Hematopoietic multipotent progenitor cell treated with erythropoietin and hydrocortisone succinate and interleukin-3 and kit ligand, for 17 days (in vitro differentiated cells): ENCODE results near the gene SH3BP4.

ENCODE experiments used
- DNase-seq: peaks from one replicate; pipeline ENCODE4 v3.0.0-alpha.2; 2015; ENCODE audit warnings: low spot score

The SH3BP4 gene

DNA sequence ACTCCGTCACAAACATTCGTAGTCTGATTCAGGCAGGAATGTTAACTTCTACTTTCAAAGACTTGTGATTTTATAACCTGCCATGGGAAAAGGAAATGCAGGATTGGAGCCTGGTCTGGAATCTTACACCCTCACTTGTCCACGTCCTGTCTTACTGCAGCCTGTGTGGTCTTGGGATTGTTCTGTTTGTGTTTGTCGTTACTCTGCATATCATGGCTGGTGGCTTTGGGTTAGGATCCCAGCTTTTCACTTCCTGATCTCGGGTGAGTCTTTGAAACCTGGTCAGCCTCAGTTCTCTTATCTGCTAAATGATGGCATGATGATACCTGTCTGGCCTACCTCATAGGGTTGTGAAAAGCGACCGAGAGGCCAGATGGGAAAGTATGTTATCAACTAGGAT lies 34.6 kb downstream of the SH3BP4 start:
- no peak for DNase-seq

DNA sequence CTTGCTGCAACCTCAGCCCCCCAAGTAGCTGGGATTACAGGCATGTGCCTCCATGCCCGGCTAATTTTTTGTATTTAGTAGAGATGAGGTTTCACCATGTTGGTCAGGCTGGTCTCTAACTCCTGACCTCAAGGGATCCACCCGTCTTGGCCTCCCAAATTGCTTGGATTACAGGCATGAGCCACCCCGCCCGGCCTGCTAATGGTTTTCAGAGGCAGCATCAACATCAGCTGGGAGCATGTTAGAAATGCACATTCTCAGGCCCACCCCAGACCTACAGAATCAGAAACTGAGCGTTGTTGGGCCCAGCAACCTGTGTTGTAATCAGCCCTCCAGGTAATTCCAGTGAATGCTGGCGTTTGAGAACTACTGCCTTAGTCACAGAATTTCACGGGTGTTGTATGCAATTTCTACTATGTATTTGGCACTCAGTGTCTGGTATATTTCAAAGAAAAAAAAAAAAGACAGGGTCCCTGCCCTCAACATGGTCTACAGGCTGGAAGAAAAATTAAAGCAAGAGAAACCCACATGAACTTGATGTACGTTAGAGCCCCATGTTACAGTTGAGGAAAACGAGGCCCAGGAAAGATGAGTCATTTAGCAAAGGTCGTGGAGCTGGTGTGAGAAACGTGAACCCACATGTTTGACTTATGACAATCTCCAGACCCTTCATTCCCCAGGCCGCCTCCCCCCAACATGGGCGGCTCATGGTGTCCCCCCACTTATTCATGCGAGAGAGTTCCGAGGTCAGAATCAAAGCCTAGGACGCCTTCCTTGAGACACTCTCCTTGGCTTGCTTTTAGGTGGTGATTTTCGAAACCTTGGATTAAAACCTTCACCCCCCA lies 35.3 kb downstream of the SH3BP4 start:
- DNase-seq: no peak

DNA sequence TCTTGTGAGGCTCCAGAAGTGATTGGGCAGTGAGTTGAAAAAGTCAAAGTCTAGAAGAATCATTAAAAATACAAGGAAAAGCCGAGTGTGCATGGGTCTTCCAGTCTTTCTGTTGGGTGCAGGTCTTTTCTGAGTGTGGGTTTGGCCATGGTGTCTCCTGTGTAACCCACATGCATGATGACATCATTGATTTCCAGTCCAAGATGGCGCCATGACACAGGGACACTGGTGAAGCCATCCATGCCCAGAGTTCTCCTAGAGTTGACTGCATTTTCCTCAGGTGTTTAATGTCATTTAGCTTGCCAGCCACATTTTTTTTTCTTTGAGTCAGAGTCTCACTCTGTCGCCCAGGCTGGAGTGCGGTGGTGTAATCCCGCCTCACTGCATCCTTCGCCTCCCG lies 35.9 kb downstream of the SH3BP4 start:
- DNase-seq: no peak

DNA sequence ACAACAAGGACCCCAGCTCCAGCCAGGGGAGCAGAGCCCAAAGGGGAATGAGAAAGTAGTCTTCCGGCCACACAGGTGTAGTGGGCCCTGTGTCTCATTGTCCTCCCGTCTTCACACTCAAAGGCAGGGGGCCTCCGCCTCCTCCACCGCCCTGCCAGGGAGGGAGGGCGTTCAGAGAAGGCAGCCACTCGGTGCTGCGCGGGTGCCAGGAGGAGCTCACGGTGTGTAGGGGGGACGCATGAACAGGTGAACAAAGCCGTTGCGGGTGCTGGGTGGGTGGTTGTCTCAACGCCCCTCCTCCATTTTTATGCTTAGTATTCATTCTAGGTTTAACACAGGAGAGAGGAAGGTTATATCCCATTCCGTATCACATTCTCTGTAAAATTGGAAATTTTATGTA lies 36.7 kb downstream of the SH3BP4 start:
- no peak for DNase-seq

DNA sequence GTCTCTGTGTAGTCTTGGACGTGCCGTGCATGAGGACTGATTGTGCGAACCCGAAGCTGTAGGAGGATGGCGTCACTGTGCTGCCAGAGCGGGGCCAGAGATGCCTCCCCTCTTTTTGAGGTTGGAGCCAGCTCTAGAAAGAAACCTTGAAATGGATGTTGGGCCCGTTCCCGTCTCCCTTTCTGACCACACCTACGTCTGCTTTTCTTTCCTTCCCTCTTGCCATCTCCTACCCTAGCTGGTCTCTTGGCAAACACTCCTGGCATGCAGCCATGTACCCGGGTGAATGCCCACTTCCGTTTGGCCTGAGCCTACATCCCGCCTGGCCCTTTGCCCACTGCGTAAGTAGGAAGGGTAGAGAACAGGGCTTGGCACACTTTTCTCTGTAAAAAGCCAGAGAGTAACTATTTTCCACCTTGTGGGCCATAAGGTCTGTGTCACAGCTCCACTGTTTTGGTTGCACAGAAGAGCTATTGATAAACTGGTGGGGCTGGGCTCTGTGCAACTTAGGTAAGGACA lies 37.4 kb downstream of the SH3BP4 start:
- no peak for DNase-seq

DNA sequence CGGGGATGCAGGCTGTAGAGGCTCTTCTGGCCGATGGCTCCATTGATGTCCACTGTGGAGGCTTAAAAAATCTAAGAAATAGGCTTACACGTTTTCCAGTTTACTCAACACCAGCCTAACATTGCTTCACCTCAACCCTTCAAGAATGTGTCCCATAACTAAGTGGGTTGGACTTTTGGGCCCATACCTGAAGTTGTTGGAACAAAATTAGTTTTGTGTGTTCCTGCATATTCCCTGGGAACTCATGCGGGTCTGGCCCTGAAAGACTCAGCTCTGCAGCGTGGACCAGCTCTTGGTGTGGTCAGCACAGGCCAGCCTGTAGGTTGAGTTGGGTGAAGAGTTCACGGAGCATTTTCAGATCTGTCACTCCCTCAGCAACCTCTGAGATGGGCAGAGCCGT lies 38.5 kb downstream of the SH3BP4 start:
- no peak for DNase-seq

DNA sequence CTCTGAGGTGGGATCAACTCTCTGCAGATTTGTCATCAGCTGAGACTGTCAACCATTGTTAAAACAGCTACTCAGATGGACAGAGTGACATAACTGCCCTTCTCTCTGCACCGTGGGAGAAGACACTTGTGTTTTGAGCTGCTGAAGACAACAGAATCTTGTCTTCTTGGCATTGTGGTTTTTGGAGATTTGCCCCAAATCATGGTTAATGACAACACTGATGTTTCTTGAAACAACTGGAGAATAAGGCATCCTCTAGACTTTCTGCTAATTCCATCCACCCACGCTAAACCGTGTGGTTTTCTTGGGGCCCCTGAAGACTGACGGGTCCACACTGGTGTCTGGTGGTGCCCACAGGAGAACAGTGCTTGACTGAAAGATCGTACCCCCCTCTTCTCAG lies 39.5 kb downstream of the SH3BP4 start:
- DNase-seq: no peak

DNA sequence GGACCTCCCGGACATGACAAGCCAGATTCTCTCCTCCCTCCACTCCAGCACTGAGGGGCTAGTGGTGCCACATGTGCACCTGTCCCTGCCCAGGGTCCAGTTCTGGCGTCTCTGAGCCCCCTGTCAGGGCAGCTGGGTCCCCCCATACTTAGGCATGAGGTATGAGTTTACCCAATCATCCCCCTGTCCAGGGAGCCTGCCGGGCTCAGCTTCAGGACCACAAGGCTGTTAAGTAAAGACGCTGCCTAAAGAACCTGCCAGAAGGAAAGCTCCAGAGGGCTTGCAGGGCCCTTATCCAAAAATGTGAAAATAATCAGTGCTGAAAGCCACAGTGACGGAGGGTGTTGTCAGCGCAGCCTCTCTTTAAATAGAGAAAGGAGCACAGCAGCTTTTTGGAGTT lies 40.0 kb downstream of the SH3BP4 start:
- DNase-seq: no peak

DNA sequence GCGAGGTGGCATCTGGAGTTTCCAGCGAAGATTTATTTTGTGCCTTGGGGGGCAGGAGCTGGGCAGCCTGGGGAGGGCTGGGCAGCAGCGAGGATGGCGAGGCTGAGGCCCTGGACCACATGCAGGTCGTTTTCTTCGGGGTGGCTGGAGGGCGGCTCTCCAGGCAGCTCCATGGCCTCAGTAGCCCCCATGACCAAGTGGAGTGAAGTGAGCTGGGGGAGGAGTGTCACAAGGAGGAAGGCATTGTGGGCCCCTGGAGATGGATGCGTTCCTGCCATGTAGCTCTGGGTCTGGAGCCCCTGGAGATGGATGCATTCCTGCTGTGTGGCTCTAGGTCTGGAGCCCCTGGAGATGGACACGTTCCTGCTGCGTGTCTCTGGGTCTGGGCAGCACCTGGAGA lies 40.4 kb downstream of the SH3BP4 start:
- no peak for DNase-seq

DNA sequence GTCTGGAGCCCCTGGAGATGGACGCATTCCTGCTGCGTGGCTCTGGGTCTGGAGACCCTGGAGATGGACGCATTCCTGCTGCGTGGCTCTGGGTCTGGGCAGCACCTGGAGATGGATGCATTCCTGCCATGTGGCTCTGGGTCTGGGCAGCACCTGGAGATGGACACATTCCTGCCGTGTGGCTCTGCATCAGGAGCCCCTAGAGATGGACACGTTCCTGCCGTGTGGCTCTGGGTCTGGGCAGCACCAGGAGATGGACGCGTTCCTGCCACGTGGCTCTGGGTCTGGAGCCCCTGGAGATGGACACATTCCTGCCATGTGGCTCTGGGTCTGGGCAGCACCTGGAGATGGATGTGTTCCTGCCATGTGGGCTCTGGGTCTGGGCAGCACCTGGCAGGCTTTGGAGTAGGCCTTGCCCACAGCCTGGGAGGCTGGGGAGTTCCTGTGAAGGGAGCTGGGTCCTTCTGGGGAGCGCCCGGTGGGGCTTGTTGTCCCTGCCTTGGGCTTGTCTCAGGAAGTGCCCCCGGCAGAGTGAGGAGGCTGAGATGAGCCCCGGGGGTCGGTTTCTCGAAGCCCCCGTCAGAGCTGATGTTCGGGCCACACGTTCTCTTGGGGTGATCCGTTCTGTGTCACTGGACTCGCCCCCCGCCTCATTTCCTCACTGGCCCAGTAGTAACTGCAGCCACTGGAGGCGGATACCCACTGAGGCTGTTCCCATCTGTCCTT lies 41.0 kb downstream of the SH3BP4 start:
- DNase-seq: no peak

DNA sequence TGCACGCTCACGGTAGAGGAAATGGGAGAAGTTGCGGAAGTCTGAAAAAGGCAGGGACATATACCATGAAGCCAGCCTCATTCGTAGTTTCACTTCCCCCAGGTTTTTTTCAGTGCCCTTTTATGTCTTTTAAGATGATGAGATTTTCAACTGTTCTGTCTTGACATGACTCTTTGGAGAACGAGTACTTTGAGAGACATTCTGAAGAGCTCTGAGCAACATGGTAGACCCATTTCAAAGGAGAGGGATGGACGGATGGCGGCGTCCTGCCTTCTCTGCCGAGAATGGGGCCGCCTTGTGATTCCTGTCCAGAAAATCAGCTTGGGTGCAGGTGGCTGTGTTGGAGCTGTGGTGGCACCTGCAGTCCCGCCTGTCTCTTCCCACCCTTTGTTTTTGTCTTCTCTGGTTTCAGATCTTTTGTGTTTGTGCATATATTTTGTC lies 41.7 kb downstream of the SH3BP4 start:
- no peak for DNase-seq

DNA sequence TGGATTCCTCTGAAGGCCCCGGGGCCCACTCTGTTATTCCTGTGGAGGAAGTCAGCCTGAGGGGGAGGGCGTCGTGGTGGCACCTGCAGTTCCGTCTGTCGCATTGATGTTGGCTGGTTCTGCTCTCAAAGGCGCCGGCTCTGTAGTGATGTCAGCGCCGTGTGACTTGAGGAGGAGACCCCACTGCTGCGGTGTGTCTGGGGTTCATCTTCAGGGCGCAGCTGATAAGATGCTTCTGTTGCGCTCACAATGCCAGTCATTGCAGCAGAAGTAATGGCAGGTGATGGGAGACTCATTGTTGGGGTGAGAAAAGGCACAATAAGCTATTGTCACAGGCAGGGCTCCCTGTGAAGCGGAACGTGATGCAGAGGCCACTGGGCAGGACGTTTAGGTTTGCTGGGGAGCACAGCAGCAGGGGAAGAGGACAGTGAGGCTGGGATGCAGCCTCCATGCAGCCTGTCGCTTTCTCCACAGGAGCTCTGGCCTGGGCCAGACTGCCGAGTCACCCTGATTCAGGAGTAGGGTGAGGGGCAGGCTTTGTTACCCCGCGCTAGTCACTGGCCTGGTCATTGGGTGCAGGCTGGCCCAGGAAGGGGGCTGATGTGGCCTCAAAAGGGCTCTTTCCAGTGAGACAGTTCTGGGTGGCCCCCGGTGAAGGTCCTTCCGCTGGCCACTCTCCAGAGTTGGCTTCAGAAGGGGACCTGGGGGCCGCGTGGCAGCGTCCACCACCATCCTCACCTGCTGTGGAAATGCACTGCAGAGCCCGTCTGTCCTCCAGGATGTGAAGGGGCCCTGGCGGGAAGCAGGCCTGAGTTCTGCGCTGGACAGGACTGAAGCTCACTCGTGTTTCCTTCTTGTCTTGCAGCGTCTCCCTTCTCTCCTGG lies 42.9 kb downstream of the SH3BP4 start:
- no peak for DNase-seq

DNA sequence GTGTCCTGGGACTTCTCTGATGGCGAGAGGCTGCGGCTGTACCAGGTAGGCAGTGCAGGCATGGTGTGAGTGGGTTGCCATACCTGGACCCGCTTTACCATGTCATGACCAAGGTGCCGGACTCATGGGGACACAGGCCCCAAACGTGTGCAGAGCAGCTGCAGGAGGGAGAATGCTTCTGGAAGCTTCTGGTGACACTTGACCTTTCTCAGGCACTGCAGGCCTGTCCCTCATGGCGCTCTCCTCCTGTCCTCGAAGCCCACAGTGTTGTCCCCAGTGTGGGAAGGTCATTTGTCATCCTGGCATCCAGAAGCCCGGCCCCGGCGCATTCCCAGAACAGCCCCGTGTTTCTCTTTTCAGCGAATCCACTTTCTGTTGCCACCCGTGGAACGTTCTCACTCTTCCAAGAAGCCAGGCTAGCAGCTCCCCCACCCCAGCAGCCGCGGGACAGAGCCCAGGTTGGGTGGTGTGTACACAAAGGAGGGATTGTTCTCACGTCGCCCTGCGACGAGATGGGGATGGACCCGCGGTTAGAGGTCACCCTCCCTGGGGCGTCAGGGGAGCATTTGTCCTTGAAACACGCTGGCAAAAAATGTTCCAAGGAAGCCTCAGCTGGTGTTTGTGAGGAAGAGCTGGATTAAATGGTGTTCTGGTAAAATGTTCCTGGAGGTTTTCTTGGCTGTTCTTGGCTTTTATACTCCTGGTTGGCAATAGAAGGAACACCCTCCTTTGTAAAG lies 43.7 kb downstream of the SH3BP4 start:
- no peak for DNase-seq

DNA sequence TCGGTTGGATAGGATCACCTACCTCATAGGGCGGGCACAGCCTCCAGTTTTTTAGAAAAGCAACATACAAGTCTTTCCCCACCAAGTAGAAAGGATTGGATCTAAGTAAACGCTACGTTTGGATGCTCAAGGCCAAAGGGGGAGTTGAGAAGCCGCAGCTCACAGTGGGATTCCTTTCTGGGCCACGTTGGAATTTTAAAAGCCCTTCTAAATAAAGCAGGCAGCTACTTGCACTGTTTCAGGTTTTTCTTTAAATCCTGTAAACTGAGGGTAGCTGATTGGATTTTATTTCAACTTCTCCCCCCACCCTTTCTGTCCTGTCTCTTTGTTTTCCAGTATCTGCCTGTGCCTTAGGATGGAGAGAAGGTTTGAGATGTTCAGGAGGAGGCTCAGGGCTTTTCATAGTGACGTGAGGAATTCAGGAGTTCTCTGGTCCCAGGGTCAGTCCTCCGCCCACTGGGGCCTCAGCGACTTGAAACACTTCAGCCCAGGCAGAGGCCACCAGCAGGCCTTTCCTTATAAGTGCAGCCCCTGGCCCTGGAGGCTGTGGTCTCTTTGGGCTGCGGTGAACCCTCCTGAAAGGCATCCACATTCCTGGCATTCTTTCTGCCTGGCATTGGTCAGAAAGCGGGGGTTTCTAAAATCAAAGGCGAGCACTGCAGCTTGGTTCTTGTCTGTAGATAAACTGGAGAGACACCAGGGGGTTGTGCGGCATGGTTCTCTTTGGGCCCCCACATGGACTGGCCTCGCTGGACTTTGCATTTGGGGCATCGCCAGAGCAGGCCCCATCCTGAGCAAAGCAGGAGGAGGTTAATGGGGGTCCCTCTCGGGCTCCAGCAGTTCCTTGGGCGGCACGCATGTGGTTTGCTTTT lies 44.5 kb downstream of the SH3BP4 start:
- DNase-seq: no peak

DNA sequence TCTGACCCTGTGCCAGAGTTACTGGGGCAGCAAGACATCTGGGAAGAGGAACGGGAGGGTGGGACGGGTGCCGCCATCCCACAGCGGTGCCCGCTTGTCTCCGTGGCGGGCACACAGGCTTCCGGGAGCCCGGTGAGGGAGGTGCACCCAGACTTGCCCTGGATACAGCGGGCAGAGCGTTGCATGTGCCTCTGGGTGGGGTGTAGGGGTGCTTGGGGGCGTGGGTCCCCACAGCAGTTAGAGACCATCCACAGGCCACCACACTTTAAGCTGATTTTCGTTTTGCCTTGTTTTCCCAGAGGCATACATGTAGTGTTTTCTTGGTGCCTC lies 45.1 kb downstream of the SH3BP4 start:
- no peak for DNase-seq

DNA sequence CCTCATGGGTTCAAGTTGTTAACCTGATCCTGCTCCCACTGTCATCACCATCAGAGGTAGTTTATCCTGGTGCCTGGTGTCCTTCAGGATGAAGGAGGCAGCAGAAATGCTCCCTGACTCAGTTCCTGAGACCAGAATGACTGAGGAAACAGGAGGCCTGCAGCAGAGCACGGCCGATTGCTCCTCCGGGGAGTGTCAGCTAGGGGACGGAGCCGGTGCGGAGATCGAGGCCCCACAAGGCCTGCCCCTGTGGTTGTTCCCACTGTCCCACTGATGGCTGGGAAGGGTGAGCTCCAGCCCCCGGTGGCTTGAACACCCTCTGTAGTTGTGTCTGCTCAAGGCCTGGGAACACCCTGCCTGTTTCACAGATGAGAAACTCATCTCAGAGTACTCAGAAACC lies 45.6 kb downstream of the SH3BP4 start:
- no peak for DNase-seq

DNA sequence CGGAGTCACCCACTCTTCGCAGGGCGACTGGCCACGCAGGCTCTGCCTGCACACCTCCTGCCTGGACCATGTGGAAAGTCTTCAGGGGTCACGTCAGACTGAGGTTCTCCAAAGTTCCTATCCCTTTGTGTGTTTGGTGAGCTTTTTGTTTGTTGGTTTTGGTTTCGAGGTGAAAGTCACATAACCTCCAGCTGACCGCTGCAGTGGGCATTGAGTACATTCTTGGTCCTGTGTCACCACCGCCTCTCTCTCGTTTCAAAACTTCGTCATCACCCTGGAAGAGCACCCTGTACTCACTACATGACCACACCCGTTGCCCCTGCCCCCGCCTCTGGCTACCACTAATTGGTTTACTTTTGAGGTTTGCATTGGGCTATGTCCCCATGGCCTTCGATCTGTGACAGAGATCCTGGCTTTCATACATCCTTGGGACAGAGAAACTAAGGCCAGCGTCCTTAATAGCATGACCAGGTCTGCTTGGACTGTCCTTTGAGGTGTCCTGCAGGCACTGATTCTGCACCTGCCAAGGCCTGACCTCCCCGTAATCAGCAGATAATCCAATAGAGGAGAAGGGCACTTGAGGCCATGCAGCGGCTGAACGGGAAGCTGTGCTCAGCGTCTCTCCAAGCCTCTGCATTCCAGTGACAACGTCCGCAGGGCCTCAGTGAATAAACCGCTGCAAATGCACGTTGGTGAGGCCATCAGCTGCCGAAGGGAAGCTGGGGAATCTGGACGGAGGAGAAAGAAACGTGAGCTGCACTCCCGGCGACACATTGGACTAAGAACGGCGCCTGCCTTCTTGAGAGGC lies 46.8 kb downstream of the SH3BP4 start:
- no peak for DNase-seq

DNA sequence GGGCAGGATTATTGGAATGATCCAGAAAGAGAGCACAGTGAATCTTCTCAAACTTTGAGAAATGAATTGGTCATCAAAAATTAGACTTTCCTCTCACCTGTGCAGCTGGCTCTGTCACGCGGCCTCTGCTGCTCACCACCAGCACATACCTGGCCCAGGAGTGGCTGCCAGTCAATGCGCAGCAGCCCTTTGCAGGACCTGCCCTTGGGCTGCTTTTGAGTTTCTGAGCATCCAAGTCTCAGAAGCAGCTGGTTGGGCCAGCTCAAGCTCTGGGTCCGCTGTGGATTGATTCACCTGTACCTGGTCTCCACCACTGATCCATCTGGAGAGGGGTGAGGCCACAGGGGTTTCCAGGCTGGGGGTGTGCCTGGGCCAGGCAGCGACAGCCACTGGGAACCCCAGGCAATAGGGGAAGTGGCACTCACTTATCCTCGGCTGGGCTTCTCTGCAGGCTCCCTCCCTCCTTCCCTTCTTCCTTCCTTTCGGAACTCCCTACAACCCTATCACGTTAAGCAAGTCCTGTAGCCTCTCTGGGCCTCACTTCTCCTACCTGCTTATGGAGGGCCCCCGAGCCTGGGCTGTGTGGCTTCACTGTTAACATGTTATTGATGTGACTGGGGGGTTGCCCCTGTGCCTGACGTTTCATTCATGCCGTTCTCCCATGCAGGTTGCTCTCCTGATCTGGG lies 48.1 kb downstream of the SH3BP4 start:
- no peak for DNase-seq
